NCI-H460 (cell line): ENCODE measurements around the gene SERPINE1. TPM values are rescaled to one million over a fixed set of nuclear protein-coding genes. Genes with fewer than 3 reads are reported as not detected.
"Not testable (repeated sequence)": the region's sequence is repeated elsewhere in the genome, so short reads cannot be mapped to it uniquely, and the experiment has no call there.

Experiments used
- DNase-seq: peaks from one replicate; pipeline ENCODE4 v3.0.0-alpha.2; 2016; ENCODE audit warnings: low read depth; ENCODE audit errors: extremely low read depth
- polyA plus RNA-seq: library from polyadenylated mRNA; depleted of rRNA; stranded (reverse); fragments of >200 nt; gene quantifications from 2 replicates; pipeline ENCODE4 v1.2.3, GENCODE V29; 2014; cell fraction: nucleus; rRNA removed
- total RNA-seq: library from RNA; depleted of rRNA; stranded (reverse); fragments of >200 nt; shearing (Covaris generic); gene quantifications from 2 replicates; pipeline ENCODE4 v1.2.3, GENCODE V29; 2014; rRNA removed

Gene SERPINE1
- 11.9 and 12.3 TPM in 2 replicates for total RNA-seq
- 4.2 and 6.7 TPM in 2 replicates for polyA plus RNA-seq

- DNase-seq = peak; percentile 62
Observed at GRCh38 chr7:101126651-101127459, at the start of gene SERPINE1. Gene SERPINE1 (plus strand): TSS chr7:101127104. CDS start chr7:101128394, 1,290 bp downstream.

- DNase-seq = peak; percentile 73
Observed at GRCh38 chr7:101077303-101078086, 49.4 kb upstream of the SERPINE1 start.

- DNase-seq = no peak
Observed at GRCh38 chr7:101081432-101081831, 45.5 kb upstream of the SERPINE1 start.

- DNase-seq = no peak
Observed at GRCh38 chr7:101084865-101085161, 42.1 kb upstream of the SERPINE1 start.

GRCh38 chr7:101085162-101085964 lies 41.5 kb upstream of the SERPINE1 start, which contains the start of gene TRIM56:
Gene TRIM56 (plus strand): TSS chr7:101085481. CDS start chr7:101087313, 1,832 bp downstream.
- peak; percentile 72 for DNase-seq

GRCh38 chr7:101087334-101088068 lies 39.4 kb upstream of the SERPINE1 start:
- no peak for DNase-seq

GRCh38 chr7:101088069-101088425 lies 38.9 kb upstream of the SERPINE1 start:
- no peak for DNase-seq

GRCh38 chr7:101088858-101089529 lies 37.9 kb upstream of the SERPINE1 start:
- DNase-seq = no peak

GRCh38 chr7:101089876-101090275 lies 37.0 kb upstream of the SERPINE1 start:
- DNase-seq = no peak

GRCh38 chr7:101092266-101092905 lies 34.5 kb upstream of the SERPINE1 start:
- DNase-seq = not testable (repeated sequence)

GRCh38 chr7:101093906-101094305 lies 33.0 kb upstream of the SERPINE1 start:
- DNase-seq = no peak

- no peak for DNase-seq
Observed at GRCh38 chr7:101094376-101094775, 32.5 kb upstream of the SERPINE1 start.

GRCh38 chr7:101094791-101095375 lies 32.0 kb upstream of the SERPINE1 start:
- DNase-seq = peak; percentile 61

- DNase-seq = no peak
Observed at GRCh38 chr7:101096331-101096956, 30.5 kb upstream of the SERPINE1 start.

- DNase-seq = no peak
Observed at GRCh38 chr7:101096957-101097347, 30.0 kb upstream of the SERPINE1 start.

- no peak for DNase-seq
Observed at GRCh38 chr7:101097561-101097960, 29.3 kb upstream of the SERPINE1 start.

- DNase-seq = peak; percentile 96
Observed at GRCh38 chr7:101099969-101100781, 26.7 kb upstream of the SERPINE1 start.
